PFSK-1 (cell line): ENCODE data around the gene MTIF2.

Experiments used
- FOXP2 ChIP-seq: optimal IDR thresholded peaks from 2 replicates; pipeline ENCODE3; 2011; ENCODE audit warnings: borderline replicate concordance, control low read depth, inconsistent platforms; ENCODE audit not compliant: insufficient read depth; ENCODE audit errors: extremely low read length, extremely low read depth
- POLR2AphosphoS5 ChIP-seq: IDR thresholded peaks from 2 replicates; pipeline ENCODE4 v1.6.1; 2012; ENCODE audit warnings: low read depth, mild to moderate bottlenecking, control low read depth, low read length, moderate library complexity
- REST ChIP-seq, 2 experiments: IDR thresholded peaks; 2 replicates each; pipeline versions ENCODE4 v1.6.1 to v1.8.0; 2011 to 2012; ENCODE audit warnings: low read depth in 2 of 2, low read length in 2 of 2, control low read depth in 1 of 2, inconsistent platforms in 1 of 2, mild to moderate bottlenecking in 1 of 2, moderate library complexity in 1 of 2; ENCODE audit not compliant: insufficient read depth in 1 of 2
- SIN3A ChIP-seq: IDR thresholded peaks from 2 replicates; pipeline ENCODE4 v1.6.1; 2012; ENCODE audit warnings: mild to moderate bottlenecking, low read length, moderate library complexity, borderline replicate concordance; ENCODE audit not compliant: insufficient read depth
- TAF1 ChIP-seq: IDR thresholded peaks from 2 replicates; pipeline ENCODE4 v1.6.1; 2012; ENCODE audit warnings: low read length, control low read depth, borderline replicate concordance; ENCODE audit not compliant: insufficient read depth

The MTIF2 gene

GRCh38 chr2:55242617-55243016 lies 26.4 kb downstream of the MTIF2 start:
- no peak for TF ChIP-seq REST (IDR thresholded peaks at IDR 0.05; ENCODE audit: insufficient read depth in 1 of 2, low read depth in 2 of 2, low read length in 2 of 2)
- TF ChIP-seq TAF1: no peak
- TF ChIP-seq POLR2AphosphoS5: no peak
- no peak for TF ChIP-seq FOXP2
- TF ChIP-seq SIN3A: no peak

- TF ChIP-seq POLR2AphosphoS5 (no peak), REST (IDR thresholded peaks at IDR 0.05; ENCODE audit: insufficient read depth in 1 of 2, low read depth in 2 of 2, low read length in 2 of 2) (no peak), FOXP2 (no peak), TAF1 (no peak), SIN3A (no peak)
These were observed 29.3 kb downstream of the MTIF2 start for GRCh38 chr2:55239656-55240222.

GRCh38 chr2:55236992-55237543 lies 32.0 kb downstream of the MTIF2 start:
- TF ChIP-seq TAF1 (no peak), POLR2AphosphoS5 (peak; percentile 75; the same call in 1 of the 2 replicates)

GRCh38 chr2:55235724-55236538 lies 33.1 kb downstream of the MTIF2 start:
- TF ChIP-seq POLR2AphosphoS5 (peak; percentile 45; the same call in 1 of the 2 replicates), TAF1 (no peak), REST (IDR thresholded peaks at IDR 0.05; ENCODE audit: insufficient read depth in 1 of 2, low read depth in 2 of 2, low read length in 2 of 2) (no peak)

GRCh38 chr2:55233658-55233940 lies 35.4 kb downstream of the MTIF2 start:
- TF ChIP-seq REST (IDR thresholded peaks at IDR 0.05; ENCODE audit: insufficient read depth in 1 of 2, low read depth in 2 of 2, low read length in 2 of 2): no peak
- TF ChIP-seq TAF1: no peak
- TF ChIP-seq FOXP2: no peak
- no peak for TF ChIP-seq POLR2AphosphoS5
- no peak for TF ChIP-seq SIN3A
